Peyer's patch (tissue), 4 donors: ENCODE data around the gene UBE2Q2.

Experiments used
- CTCF ChIP-seq, 6 experiments: fragments of 450-650 bp in 4 of 6; fragments of 200-600 bp in 2 of 6; sonication (generic) in 1 of 6; IDR thresholded peaks; one replicate each; pipeline ENCODE4 v1.5.1; 2017 to 2019; ENCODE audit warnings: antibody characterized with exemption in 6 of 6, mild to moderate bottlenecking in 3 of 6, moderate library complexity in 1 of 6
- POLR2A ChIP-seq, 2 donors: fragments of 450-650 bp; IDR thresholded peaks; one replicate each; pipeline ENCODE4 v1.5.1; 2017; ENCODE audit warnings: antibody characterized with exemption in 2 of 2, mild to moderate bottlenecking in 2 of 2, moderate library complexity in 2 of 2

DNA sequence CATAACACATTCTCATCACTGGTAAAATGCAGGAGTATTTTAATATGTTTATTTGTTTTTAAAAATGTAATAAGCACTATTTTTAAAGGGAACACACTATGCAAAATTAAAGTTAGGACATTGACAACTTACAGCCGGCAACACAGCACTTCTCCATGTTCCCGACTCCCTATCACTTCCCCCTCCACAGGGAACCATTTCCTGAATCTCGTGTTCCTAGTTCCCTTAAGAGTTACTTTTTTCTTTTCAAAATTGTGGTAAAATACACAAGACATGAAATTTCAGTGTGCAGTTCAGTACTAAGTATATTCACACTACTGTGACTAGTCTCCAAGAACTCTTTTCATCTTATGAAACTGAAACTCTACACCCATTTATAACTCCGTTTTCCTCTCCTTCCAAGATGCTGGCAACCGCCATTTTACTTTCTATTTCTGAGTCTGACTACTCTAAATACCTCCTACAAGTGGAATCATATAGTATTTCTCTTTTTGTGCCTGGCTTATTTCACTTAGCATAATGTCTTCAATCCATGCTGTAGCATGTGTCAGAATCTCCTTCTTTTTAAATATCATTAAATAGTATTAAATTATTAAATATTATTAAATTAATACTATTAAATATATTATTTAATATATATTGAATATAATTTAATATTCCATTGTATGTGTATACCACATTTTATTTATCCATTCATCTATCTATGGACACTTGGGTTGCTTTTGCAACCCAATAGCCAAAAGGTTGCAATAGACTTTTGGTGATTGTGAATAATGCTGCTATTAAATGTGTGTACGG, 25.9 kb upstream of the UBE2Q2 start:
- no peak for TF ChIP-seq CTCF (IDR thresholded peaks at IDR 0.05)
- TF ChIP-seq POLR2A (IDR thresholded peaks at IDR 0.05), result no peak
